Fibroblast of lung (primary cell): ENCODE data around the gene MYO7A. TPM values are rescaled to one million over a fixed set of nuclear protein-coding genes. Genes with fewer than 3 reads are reported as not detected.

Experiments
- DNase-seq, 2 donors: peaks; one replicate each; pipeline versions ENCODE4 v3.0.0 to v3.0.0-alpha.2; 2010; ENCODE audit warnings: low read depth in 2 of 2
- H2AFZ ChIP-seq: 2 replicates; pipeline ENCODE4 v1.5.1; 2012; ENCODE audit warnings: low read length, control low read depth, inconsistent platforms
- H3K27ac ChIP-seq: 2 replicates; pipeline ENCODE4 v1.5.1; 2011; ENCODE audit warnings: low read length, control low read depth; ENCODE audit not compliant: insufficient read depth
- H3K27me3 ChIP-seq: 2 replicates; pipeline ENCODE4 v1.5.1; 2011; ENCODE audit warnings: mild to moderate bottlenecking, low read length; ENCODE audit not compliant: control insufficient read depth, insufficient read depth
- H3K36me3 ChIP-seq: 2 replicates; pipeline ENCODE4 v1.5.1; 2011; ENCODE audit warnings: low read length; ENCODE audit not compliant: control insufficient read depth, insufficient read depth
- H3K4me1 ChIP-seq: 2 replicates; pipeline ENCODE4 v1.5.1; 2011; ENCODE audit warnings: low read length; ENCODE audit not compliant: control insufficient read depth, insufficient read depth; ENCODE audit errors: extremely low read depth
- H3K4me2 ChIP-seq: 2 replicates; pipeline ENCODE4 v1.5.1; 2011; ENCODE audit warnings: low read length, control low read depth; ENCODE audit not compliant: insufficient read depth; ENCODE audit errors: extremely low read depth
- H3K4me3 ChIP-seq, 4 experiments: fragments of 200-600 bp in 1 of 4; sonication (generic) in 1 of 4; replicated peaks in 1 of 4; 2 replicates each; pipeline ENCODE4 v1.5.1; 2011 to 2016; ENCODE audit warnings: low read length in 4 of 4, low read depth in 3 of 4, mild to moderate bottlenecking in 3 of 4, control low read depth in 2 of 4, inconsistent platforms in 1 of 4, mixed read lengths in 1 of 4; ENCODE audit not compliant: insufficient read depth in 1 of 4; ENCODE audit errors: control extremely low read depth in 1 of 4
- H3K79me2 ChIP-seq: 2 replicates; pipeline ENCODE4 v1.5.1; 2012; ENCODE audit warnings: mild to moderate bottlenecking, low read length, inconsistent platforms; ENCODE audit not compliant: control insufficient read depth, insufficient read depth
- H3K9ac ChIP-seq: 2 replicates; pipeline ENCODE4 v1.5.1; 2011; ENCODE audit warnings: mild to moderate bottlenecking, low read length, control low read depth; ENCODE audit not compliant: insufficient read depth
- H3K9me3 ChIP-seq: 2 replicates; pipeline ENCODE4 v1.5.1; 2012; ENCODE audit warnings: low read depth, low read length; ENCODE audit not compliant: control insufficient read depth, insufficient read depth
- H4K20me1 ChIP-seq: 2 replicates; pipeline ENCODE4 v1.5.1; 2011; ENCODE audit warnings: low read length; ENCODE audit not compliant: control insufficient read depth, insufficient read depth; ENCODE audit errors: extremely low read depth
- CTCF ChIP-seq, 2 donors: IDR thresholded peaks in 1 of 2; conservative IDR thresholded peaks in 1 of 2; 1 replicate in 1 of 2; 2 replicates in 1 of 2; pipeline ENCODE4 v1.5.1; 2011 to 2012; ENCODE audit warnings: low read length in 2 of 2, control low read depth in 1 of 2, inconsistent platforms in 1 of 2, low read depth in 1 of 2, mild to moderate bottlenecking in 1 of 2
- EZH2 ChIP-seq: IDR thresholded peaks from 2 replicates; pipeline ENCODE4 v1.5.1; 2012; ENCODE audit warnings: low read length, control low read depth, mild to moderate bottlenecking; ENCODE audit errors: missing control alignments
- polyA plus RNA-seq, 2 donors: library from polyadenylated mRNA; depleted of rRNA in 1 of 2; stranded (reverse) in 1 of 2; unstranded in 1 of 2; fragments of >200 nt; gene quantifications; 2 replicates each; pipeline ENCODE4 v1.2.1, GENCODE V29; 2011 to 2012; ENCODE audit warnings: missing spikeins in 1 of 2
- total RNA-seq: library from RNA; depleted of rRNA; stranded (reverse); fragments of >200 nt; gene quantifications from 2 replicates; pipeline ENCODE4 v1.2.1, GENCODE V29; 2014

MYO7A gene
- total and polyA plus RNA-seq, 2 donors (not counting 1 experiment from before 2014, with no cell fraction given): 0.01 to 0.33 TPM

- H3K4me1 ChIP-seq: peaks cover 30% of the 10 kb centered on the region
- no peak overlapping the region for H3K27ac ChIP-seq
- no peaks in the 10 kb centered on the region for H3K27me3 ChIP-seq
- no peaks in the 10 kb centered on the region for H3K79me2 ChIP-seq
- no peak overlapping the region for H3K4me2 ChIP-seq
- DNase-seq: no peak
- H3K9ac ChIP-seq: no peak overlapping the region
- no peak for TF ChIP-seq CTCF (conservative IDR thresholded peaks at IDR 0.05 in 1 of 2, IDR thresholded peaks at IDR 0.05 in 1 of 2; ENCODE audit: low read depth in 1 of 2, low read length in 2 of 2)
- TF ChIP-seq EZH2: no peak
- H3K36me3 ChIP-seq: no peaks in the 10 kb centered on the region
- H3K4me3 ChIP-seq: no peak overlapping the region
- H4K20me1 ChIP-seq: no peaks in the 10 kb centered on the region
- H3K9me3 ChIP-seq: no peaks in the 10 kb centered on the region
- no peak overlapping the region for H2AFZ ChIP-seq
Observed at GRCh38 chr11:77110836-77111235, 17.2 kb upstream of the MYO7A start.

GRCh38 chr11:77111277-77111676 is 16.8 kb upstream of the MYO7A start:
- H3K9ac ChIP-seq: no peak overlapping the region
- no peaks in the 10 kb centered on the region for H3K79me2 ChIP-seq
- no peaks in the 10 kb centered on the region for H3K36me3 ChIP-seq
- peaks cover 29% of the 10 kb centered on the region for H3K4me1 ChIP-seq
- no peak overlapping the region for H3K27ac ChIP-seq
- H3K4me3 ChIP-seq: no peak overlapping the region
- H4K20me1 ChIP-seq: no peaks in the 10 kb centered on the region
- peak in 1 of 2 donors; percentile 52 for DNase-seq
- H3K4me2 ChIP-seq: no peak overlapping the region
- no peak overlapping the region for H2AFZ ChIP-seq
- TF ChIP-seq CTCF (conservative IDR thresholded peaks at IDR 0.05 in 1 of 2, IDR thresholded peaks at IDR 0.05 in 1 of 2; ENCODE audit: low read depth in 1 of 2, low read length in 2 of 2) (no peak), EZH2 (no peak)
- no peaks in the 10 kb centered on the region for H3K27me3 ChIP-seq
- H3K9me3 ChIP-seq: no peaks in the 10 kb centered on the region

- no peaks in the 10 kb centered on the region for H3K36me3 ChIP-seq
- H3K4me1 ChIP-seq: peaks cover 28% of the 10 kb centered on the region
- no peak overlapping the region for H3K27ac ChIP-seq
- H3K4me2 ChIP-seq: no peak overlapping the region
- H2AFZ ChIP-seq: no peak overlapping the region
- H3K27me3 ChIP-seq: no peaks in the 10 kb centered on the region
- TF ChIP-seq EZH2 (no peak), CTCF (conservative IDR thresholded peaks at IDR 0.05 in 1 of 2, IDR thresholded peaks at IDR 0.05 in 1 of 2; ENCODE audit: low read depth in 1 of 2, low read length in 2 of 2) (no peak)
- DNase-seq: no peak
- H3K9me3 ChIP-seq: no peaks in the 10 kb centered on the region
- no peak overlapping the region for H3K4me3 ChIP-seq
- no peak overlapping the region for H3K9ac ChIP-seq
- no peaks in the 10 kb centered on the region for H3K79me2 ChIP-seq
- H4K20me1 ChIP-seq: no peaks in the 10 kb centered on the region
Observed at GRCh38 chr11:77111946-77112345, 16.1 kb upstream of the MYO7A start.
